Hepatocyte (in vitro differentiated cells): ENCODE measurements around the gene RASGRF1. TPM values are rescaled to one million over a fixed set of nuclear protein-coding genes. Genes with fewer than 3 reads are reported as not detected.

Source experiments
- DNase-seq: peaks from one replicate; pipeline ENCODE4 v3.0.0-alpha.2; 2016; ENCODE audit warnings: low spot score
- H2AFZ ChIP-seq: fragments of 200-600 bp; sonication (generic); 2 replicates; pipeline ENCODE4 v1.6.0; 2016; ENCODE audit warnings: antibody characterized with exemption, mild to moderate bottlenecking
- H3K27ac ChIP-seq: fragments of 200-600 bp; sonication (generic); 2 replicates; pipeline ENCODE4 v1.5.1; 2016; ENCODE audit warnings: mild to moderate bottlenecking
- H3K27me3 ChIP-seq: fragments of 200-600 bp; sonication (generic); 2 replicates; pipeline ENCODE4 v1.6.1; 2016
- H3K36me3 ChIP-seq: fragments of 200-600 bp; sonication (generic); replicated peaks from 2 replicates; pipeline ENCODE4 v1.5.1; 2016; ENCODE audit warnings: low read depth; ENCODE audit not compliant: insufficient read depth
- H3K4me1 ChIP-seq: fragments of 200-600 bp; sonication (generic); 2 replicates; pipeline ENCODE4 v1.5.1; 2016; ENCODE audit warnings: mild to moderate bottlenecking, moderate library complexity; ENCODE audit not compliant: insufficient read depth
- H3K4me2 ChIP-seq: fragments of 200-600 bp; sonication (generic); 2 replicates; pipeline ENCODE4 v1.6.0; 2016
- H3K4me3 ChIP-seq: fragments of 200-600 bp; sonication (generic); 2 replicates; pipeline ENCODE4 v1.5.1; 2016; ENCODE audit warnings: mild to moderate bottlenecking
- H3K79me2 ChIP-seq: fragments of 200-600 bp; sonication (generic); 2 replicates; pipeline ENCODE4 v1.6.0; 2017; ENCODE audit warnings: mild to moderate bottlenecking
- H3K9me2 ChIP-seq: fragments of 200-600 bp; sonication (generic); replicated peaks from 2 replicates; pipeline ENCODE4 v1.6.0; 2017; ENCODE audit warnings: mild to moderate bottlenecking; ENCODE audit not compliant: insufficient read depth
- H3K9me3 ChIP-seq: fragments of 200-600 bp; sonication (generic); 2 replicates; pipeline ENCODE4 v1.5.1; 2016; ENCODE audit warnings: low read depth, mild to moderate bottlenecking
- H4K20me1 ChIP-seq: fragments of 200-600 bp; sonication (generic); 2 replicates; pipeline ENCODE4 v1.6.0; 2016; ENCODE audit warnings: mild to moderate bottlenecking; ENCODE audit not compliant: insufficient read depth, poor library complexity, severe bottlenecking
- CTCF ChIP-seq: fragments of 200-600 bp; sonication (generic); IDR thresholded peaks from 2 replicates; pipeline ENCODE4 v1.5.1; 2016; ENCODE audit warnings: antibody characterized with exemption, mild to moderate bottlenecking; ENCODE audit not compliant: poor library complexity
- EZH2 ChIP-seq: fragments of 200-600 bp; sonication (generic); IDR thresholded peaks from 2 replicates; pipeline ENCODE4 v1.6.1; 2016; ENCODE audit warnings: antibody characterized with exemption, mild to moderate bottlenecking, borderline replicate concordance
- EZH2phosphoT487 ChIP-seq: fragments of 200-600 bp; sonication (generic); IDR thresholded peaks from one replicate; pipeline ENCODE4 v1.6.1; 2018; ENCODE audit warnings: antibody characterized with exemption, mild to moderate bottlenecking, low read depth, moderate library complexity; ENCODE audit not compliant: unreplicated experiment, severe bottlenecking
- WGBS: methylation state at CpG from one replicate; pipeline ENCODE4 v1.1.6; 2016; ENCODE audit warnings: low lambda C conversion rate; ENCODE audit errors: missing lambda C conversion rate; 5-methylcytosine and 5-hydroxymethylcytosine counted together
- polyA plus RNA-seq: library from polyadenylated mRNA; unstranded; fragments of >200 nt; fragmentation: Nextera tagmentation; extraction: Ambion mirVana; gene quantifications from 2 replicates; pipeline ENCODE4 v1.2.1, GENCODE V29; 2016
- total RNA-seq: library from RNA; depleted of rRNA; stranded (reverse); fragments of >200 nt; gene quantifications from 2 replicates; pipeline ENCODE4 v1.2.3, GENCODE V29; 2014

RASGRF1 gene
- total and polyA plus RNA-seq, 2 experiments from 2014 or later, result 0.52 to 1.5 TPM

- TF ChIP-seq CTCF (no peak), EZH2 (no peak), EZH2phosphoT487 (no peak)
- Histone ChIP-seq H3K27me3 (peaks cover 4% of the 10 kb centered on the region), H3K79me2 (no peaks in the 10 kb centered on the region), H4K20me1 (no peaks in the 10 kb centered on the region), H3K36me3 (no peaks in the 10 kb centered on the region), H3K9me3 (no peaks in the 10 kb centered on the region), H2AFZ (no peak overlapping the region), H3K27ac (no peak overlapping the region), H3K4me1 (no peaks in the 10 kb centered on the region), H3K4me2 (no peak overlapping the region), H3K4me3 (no peak overlapping the region), H3K9me2 (no peaks in the 10 kb centered on the region)
- DNase-seq, result no peak
- WGBS, result 86% methylated on average over 15 of the region's 15 CpGs
These were observed 32.2 kb downstream of the RASGRF1 start for GRCh38 chr15:79058260-79058850.

GRCh38 chr15:79057050-79057449 lies 33.5 kb downstream of the RASGRF1 start:
- H3K4me3 ChIP-seq, result no peak overlapping the region
- H3K9me2 ChIP-seq, result no peaks in the 10 kb centered on the region
- H3K79me2 ChIP-seq, result no peaks in the 10 kb centered on the region
- no peak overlapping the region for H3K4me2 ChIP-seq
- TF ChIP-seq CTCF, result no peak
- TF ChIP-seq EZH2phosphoT487, result no peak
- TF ChIP-seq EZH2, result no peak
- no peak overlapping the region for H3K27ac ChIP-seq
- no peaks in the 10 kb centered on the region for H3K9me3 ChIP-seq
- H4K20me1 ChIP-seq, result no peaks in the 10 kb centered on the region
- WGBS, result 97% methylated on average over 6 of the region's 6 CpGs
- no peak for DNase-seq
- no peak overlapping the region for H2AFZ ChIP-seq
- H3K27me3 ChIP-seq, result peaks cover 4% of the 10 kb centered on the region
- H3K4me1 ChIP-seq, result no peaks in the 10 kb centered on the region
- no peaks in the 10 kb centered on the region for H3K36me3 ChIP-seq

GRCh38 chr15:79054350-79054749 lies 36.2 kb downstream of the RASGRF1 start:
- H3K9me3 ChIP-seq, result no peaks in the 10 kb centered on the region
- no peak overlapping the region for H3K4me3 ChIP-seq
- no peaks in the 10 kb centered on the region for H4K20me1 ChIP-seq
- no peak for TF ChIP-seq CTCF
- no peak for TF ChIP-seq EZH2phosphoT487
- no peak for TF ChIP-seq EZH2
- WGBS, result 73% methylated on average over 3 of the region's 3 CpGs
- no peak overlapping the region for H2AFZ ChIP-seq
- no peak overlapping the region for H3K4me2 ChIP-seq
- no peaks in the 10 kb centered on the region for H3K36me3 ChIP-seq
- no peaks in the 10 kb centered on the region for H3K4me1 ChIP-seq
- no peaks in the 10 kb centered on the region for H3K9me2 ChIP-seq
- DNase-seq, result no peak
- no peak overlapping the region for H3K27ac ChIP-seq
- no peaks in the 10 kb centered on the region for H3K79me2 ChIP-seq
- H3K27me3 ChIP-seq, result peaks cover 1% of the 10 kb centered on the region
